NCI-H82 (cell line): ENCODE data around the gene TAF11L13.
"Not testable (repeated sequence)": the region's sequence is repeated elsewhere in the genome, so short reads cannot be mapped to it uniquely, and the experiment has no call there.

Experiments used
- DNase-seq: peaks from one replicate; lab custom pipeline; 2025; lab: John Stamatoyannopoulos, UW

Gene TAF11L13

GRCh38 chr5:17631788-17632187, at the start of gene TAF11L13:
Gene TAF11L13, plus strand, starts transcription at chr5:17632088.
- DNase-seq: not testable (repeated sequence)

- not testable (repeated sequence) for DNase-seq
Observed at GRCh38 chr5:17585658-17586057, 46.2 kb upstream of the TAF11L13 start, which contains the start of gene TAF11L7. Gene TAF11L7, minus strand, starts transcription at chr5:17585758.

GRCh38 chr5:17590860-17591259, 41.0 kb upstream of the TAF11L13 start, which contains the start of gene TAF11L8:
Gene TAF11L8, minus strand, starts transcription at chr5:17590960.
- not testable (repeated sequence) for DNase-seq

DNA sequence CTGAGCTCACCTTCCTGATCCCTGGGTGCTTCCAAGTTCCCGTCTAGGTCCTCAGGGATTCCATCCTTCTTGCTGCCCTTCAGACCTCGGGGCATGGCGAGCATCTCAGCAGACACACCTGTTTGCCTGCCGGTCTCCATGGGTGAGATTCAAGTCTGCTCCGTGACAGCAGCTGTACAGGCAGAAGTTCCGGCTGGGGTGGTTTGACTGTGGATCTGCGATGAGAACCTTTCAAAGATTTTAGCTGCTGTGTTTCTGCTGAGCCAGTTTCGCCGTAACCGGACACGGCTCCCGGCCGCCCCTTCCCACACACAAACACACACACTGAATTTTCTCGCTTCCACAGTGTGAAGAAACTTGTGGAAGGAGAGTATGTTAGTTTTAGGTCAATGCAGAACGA, 37.6 kb upstream of the TAF11L13 start, which contains the start of gene TAF11L9:
TSS of gene TAF11L9 (minus strand) at position 140 of the 400 bp plus-strand sequence.
- DNase-seq: not testable (repeated sequence)

- not testable (repeated sequence) for DNase-seq
Observed at GRCh38 chr5:17597728-17598127, 34.2 kb upstream of the TAF11L13 start, which contains the start of gene TAF11L10. Gene TAF11L10, minus strand, starts transcription at chr5:17597828.

DNA sequence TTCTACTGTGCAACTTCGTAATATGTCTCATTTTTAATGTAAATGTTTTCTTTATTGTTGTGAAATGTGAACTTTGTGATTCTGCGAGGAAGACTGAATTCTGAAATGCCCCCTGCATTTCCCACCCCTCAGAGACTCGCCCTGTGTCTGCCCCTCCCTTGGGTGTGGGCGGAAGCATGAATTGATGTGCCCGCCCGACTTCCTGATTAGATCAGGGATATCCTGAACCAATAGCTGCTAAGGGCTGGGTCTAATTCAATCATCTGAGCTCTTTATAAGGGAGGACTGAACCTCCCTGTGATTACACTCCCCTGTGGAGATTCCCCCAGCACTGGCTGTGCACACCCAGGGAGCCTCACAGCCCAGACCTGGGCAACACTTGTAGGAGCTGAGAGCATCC, 28.0 kb upstream of the TAF11L13 start, which contains the start of gene TAF11L11:
TSS of gene TAF11L11 (plus strand) at position 304 of the 400 bp plus-strand sequence.
- DNase-seq: peak; percentile 0

DNA sequence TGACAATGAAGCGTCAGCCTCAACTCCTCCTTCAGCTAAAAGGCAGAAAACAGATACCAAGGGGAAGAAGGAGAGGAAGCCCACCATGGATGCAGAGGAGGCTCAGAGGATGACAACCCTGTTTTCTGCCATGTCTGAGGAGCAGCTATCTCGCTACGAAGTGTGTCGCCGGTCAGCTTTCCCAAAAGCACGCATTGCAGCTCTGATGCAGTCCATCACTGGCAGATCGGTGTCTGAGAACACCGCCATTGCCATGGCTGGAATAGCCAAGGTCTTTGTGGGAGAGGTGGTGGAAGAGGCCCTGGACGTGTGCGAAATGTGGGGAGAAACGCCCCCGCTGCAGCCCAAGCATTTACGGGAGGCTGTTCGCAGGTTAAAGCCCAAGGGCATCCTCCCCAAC, 26.9 kb upstream of the TAF11L13 start:
- no peak for DNase-seq

DNA sequence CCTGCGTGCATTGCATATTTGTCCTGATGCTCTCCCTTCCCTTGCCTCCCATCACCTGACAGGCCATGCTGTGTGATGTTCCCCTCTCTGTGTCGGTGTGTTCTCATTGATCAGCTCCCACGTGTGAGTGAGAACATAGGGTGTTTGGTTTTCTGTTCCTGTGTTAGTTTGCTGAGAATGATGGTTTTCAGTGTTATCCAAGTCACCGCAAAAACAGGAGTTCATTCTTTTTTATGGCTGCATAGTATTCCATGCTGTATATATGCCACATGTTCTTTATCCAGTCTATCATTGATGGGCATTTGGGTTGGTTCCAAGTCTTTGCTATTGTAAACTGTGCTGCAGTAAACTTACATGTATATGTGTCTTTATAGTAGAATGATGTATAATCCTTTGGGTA, 24.4 kb upstream of the TAF11L13 start:
- DNase-seq: not testable (repeated sequence)

GRCh38 chr5:17610092-17610491, 21.8 kb upstream of the TAF11L13 start, which contains the start of gene TAF11L12:
Gene TAF11L12, plus strand, starts transcription at chr5:17610392.
- DNase-seq: peak; percentile 27

GRCh38 chr5:17614872-17615605, 16.8 kb upstream of the TAF11L13 start:
- DNase-seq: no peak

GRCh38 chr5:17619354-17619753, 12.5 kb upstream of the TAF11L13 start:
- DNase-seq: no peak

- peak; percentile 1 for DNase-seq
Observed at GRCh38 chr5:17620627-17621026, 11.3 kb upstream of the TAF11L13 start.

- DNase-seq: no peak
Observed at GRCh38 chr5:17625686-17626085, 6.2 kb upstream of the TAF11L13 start.

DNA sequence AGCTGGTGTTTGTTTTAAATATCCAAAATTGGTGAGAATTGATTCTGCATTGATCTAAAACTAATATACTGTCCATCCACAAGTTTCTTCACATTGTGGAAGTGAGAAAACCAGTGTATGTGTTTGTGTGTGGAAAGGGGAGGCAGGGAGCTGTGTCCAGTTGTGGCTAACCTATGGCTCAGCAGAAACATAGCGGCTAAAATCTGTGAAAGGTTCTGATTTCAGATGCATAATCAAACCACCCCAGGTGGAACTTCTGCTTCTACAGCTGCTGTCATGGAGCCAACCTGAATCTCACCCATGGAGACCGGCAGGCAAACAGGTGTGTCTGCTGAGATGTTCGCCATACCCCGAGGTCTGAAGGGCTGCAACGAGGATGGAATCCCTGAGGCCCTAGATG, 2.3 kb downstream of the TAF11L13 start, which contains the start of gene TAF11L14:
TSS of gene TAF11L14 (plus strand) at position 301 of the 400 bp plus-strand sequence.
- DNase-seq: no peak

DNA sequence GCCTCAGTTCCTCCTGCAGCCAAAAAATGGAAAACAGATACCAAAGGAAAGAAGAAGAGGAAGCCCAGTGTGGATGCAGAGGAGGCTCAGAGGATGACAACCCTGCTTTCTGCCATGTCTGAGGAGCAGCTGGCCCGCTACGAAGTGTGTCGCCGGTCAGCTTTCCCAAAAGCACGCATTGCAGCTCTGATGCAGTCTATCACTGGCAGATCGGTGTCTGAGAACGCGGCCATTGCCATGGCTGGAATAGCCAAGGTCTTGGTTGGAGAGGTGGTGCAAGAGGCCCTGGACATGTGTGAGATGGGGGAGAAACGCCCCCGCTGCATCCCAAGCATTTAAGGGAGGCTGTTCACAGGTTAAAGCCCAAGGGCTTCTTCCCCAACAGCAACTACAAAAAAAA, 17.3 kb downstream of the TAF11L13 start:
- not testable (repeated sequence) for DNase-seq

GRCh38 chr5:17655201-17655759, 23.4 kb downstream of the TAF11L13 start:
- DNase-seq: not testable (repeated sequence)

DNA sequence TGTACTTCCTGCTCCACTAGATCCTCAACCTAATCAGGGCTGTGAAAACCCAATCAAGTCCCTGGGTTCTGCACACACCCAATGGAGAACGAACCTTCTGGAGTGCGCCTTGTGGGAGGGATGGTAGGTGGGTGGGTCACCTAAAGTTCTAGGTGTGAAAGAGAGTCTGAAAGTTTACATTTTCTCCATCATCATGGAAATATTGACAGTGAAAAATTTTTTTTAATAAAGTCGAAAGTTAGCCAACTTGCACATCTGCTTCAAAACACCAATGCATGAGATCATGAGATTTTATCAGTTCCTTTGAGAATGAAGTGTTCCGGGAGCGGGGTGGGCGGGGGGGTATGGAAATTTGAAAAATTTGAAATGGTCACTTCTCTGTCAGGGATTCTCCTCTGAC, 24.0 kb downstream of the TAF11L13 start:
- no peak for DNase-seq

DNA sequence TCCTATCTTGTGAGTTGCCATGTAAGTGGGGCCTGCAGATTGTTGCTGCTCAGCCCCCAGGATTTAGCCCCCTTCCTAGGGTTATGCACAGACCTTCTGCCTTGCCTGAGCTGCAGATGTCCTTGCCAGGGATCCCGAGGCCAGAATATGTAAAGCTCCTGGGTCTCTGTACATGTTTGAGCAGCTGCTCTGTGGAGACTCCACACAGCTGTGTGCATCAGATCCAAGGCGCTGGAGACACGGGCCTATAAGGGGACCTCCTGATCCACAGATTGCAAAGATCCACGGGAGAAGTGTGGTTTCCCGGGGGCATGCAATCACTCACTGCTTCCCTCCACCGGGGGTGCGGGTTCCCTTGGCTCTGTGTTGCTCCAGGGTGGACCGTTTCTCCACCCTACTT, 31.3 kb downstream of the TAF11L13 start:
- DNase-seq: peak; percentile 51

- DNase-seq: no peak
Observed at GRCh38 chr5:17665836-17666235, 33.9 kb downstream of the TAF11L13 start.

DNA sequence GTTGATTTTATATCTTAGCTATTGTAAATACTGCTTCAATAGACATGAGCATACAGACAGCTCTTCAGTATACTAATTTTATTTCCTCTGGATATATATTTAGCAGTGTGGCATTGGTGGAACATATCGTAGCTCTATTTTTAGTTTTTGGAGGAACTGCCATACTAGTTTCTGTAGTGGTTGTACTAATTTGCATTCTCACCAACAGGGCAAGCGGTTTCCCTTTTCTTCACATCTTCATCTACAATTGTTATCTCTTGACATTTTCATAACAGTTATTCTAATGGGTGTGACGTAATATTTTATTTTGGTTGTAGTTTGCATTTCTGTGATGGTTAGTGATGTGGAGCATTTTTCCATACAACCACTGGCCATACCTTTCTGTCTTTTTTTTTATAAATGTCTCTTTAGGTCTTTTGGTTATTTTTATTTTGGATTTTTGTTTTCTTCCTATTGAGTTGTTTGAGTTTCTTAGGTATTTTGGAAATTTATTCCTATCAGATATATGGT, 34.9 kb downstream of the TAF11L13 start:
- DNase-seq: no peak

DNA sequence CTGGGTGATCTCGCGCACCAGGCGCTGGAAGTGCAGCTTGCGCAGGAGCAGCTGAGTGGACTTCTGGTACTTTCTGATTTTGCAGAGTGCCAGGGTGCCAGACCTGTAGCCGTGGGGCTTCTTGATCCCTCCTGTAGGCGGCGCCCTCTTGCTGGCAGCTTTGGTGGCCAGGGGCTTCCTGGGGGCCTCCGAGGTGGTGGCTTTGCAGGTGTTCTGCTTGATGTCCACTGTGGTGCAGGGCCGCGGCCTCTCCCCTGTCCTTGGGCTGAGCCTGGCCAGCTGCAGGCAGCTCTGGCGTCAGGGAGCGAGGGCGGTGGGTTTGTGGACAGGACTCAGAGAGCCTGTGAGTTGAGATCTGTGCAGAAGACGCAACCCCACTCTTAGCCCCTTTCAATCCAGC, 38.5 kb downstream of the TAF11L13 start:
- DNase-seq: no peak

GRCh38 chr5:17678751-17679324, 47.0 kb downstream of the TAF11L13 start:
- peak; percentile 63 for DNase-seq
